ENCODE data around the gene TMEM167A. TPM values are rescaled to one million over a fixed set of nuclear protein-coding genes. Genes with fewer than 3 reads are reported as not detected.

TMEM167A gene
- 10 to 100 TPM; 93.6 to 96.6 TPM for total RNA-seq
- polyA plus RNA-seq = 61.6 TPM

GRCh38 chr5:83076742-83077661 lies at the start of gene TMEM167A, which contains the start of gene XRCC4:
TSS of gene TMEM167A (minus strand) at chr5:83077394. CDS start at chr5:83077323, 71 bp downstream.
TSS of gene XRCC4 (plus strand) at chr5:83077547. CDS start at chr5:83104920, 27,373 bp downstream.
- Mint-ChIP-seq H3K4me1 (peaks cover 54 to 69% (median 63%) of the 10 kb centered on the region in 3 donors), H3K27me3 (no peaks in the 10 kb centered on the region)
- POLR2A ChIA-PET = interaction anchor here (0.8 kb wide), 1 partner anchor 15 kb away, joined by 3 read pairs; no protein-coding TSS in a partner anchor

GRCh38 chr5:83126501-83126900 lies 49.3 kb upstream of the TMEM167A start:
- POLR2A ChIA-PET = no interaction called here
- peaks cover 5 to 45% (median 12%) of the 10 kb centered on the region in 3 donors for H3K36me3 Mint-ChIP-seq

More at GRCh38 chr5:83076742-83077661, at the start of gene TMEM167A, which contains the start of gene XRCC4:
- Mint-ChIP-seq H3K9me3 (no peaks in the 10 kb centered on the region), H3K27ac (peak within 1 kb of the TSS; percentile 94 to 99 (median 98)), H3K4me3 (peak within 1 kb of the TSS; percentile 96 to 99 (median 98)), H3K36me3 (peaks cover 4 to 34% (median 15%) of the 10 kb centered on the region in 3 donors)
- H3K4me1 ChIP-seq (ENCODE audit: insufficient read depth, low read length) = peaks cover 22% of the 10 kb centered on the region
- H3K27me3 ChIP-seq (ENCODE audit: insufficient read depth, low read length, poor library complexity, severe bottlenecking) = no peaks in the 10 kb centered on the region
- CTCF ChIA-PET = interaction anchor here (1.8 kb wide), 1 partner anchor 18 kb away, joined by 4 read pairs; no protein-coding TSS in a partner anchor
- peak; percentile 86 to 97 (median 93) for DNase-seq
- H3K36me3 ChIP-seq (ENCODE audit: insufficient read depth, low read length) = peaks cover 7% of the 10 kb centered on the region
- H3K9me3 ChIP-seq (ENCODE audit: low read length) = no peaks in the 10 kb centered on the region
- H3K27ac ChIP-seq (ENCODE audit: low read depth, low read length) = peak within 1 kb of the TSS; percentile 92
- peak within 1 kb of the TSS; percentile 89 for H3K4me3 ChIP-seq (ENCODE audit: low read length)

GRCh38 chr5:83125560-83125959 lies 48.4 kb upstream of the TMEM167A start:
- no peaks in the 10 kb centered on the region for H3K4me1 ChIP-seq (ENCODE audit: insufficient read depth, low read length)
- CTCF ChIA-PET = no interaction called here
- H3K9me3 ChIP-seq (ENCODE audit: low read length) = no peaks in the 10 kb centered on the region
- no peak overlapping the region for H3K4me3 ChIP-seq (ENCODE audit: low read length)
- no peak overlapping the region for H3K27ac Mint-ChIP-seq
- no peak overlapping the region for H3K4me3 Mint-ChIP-seq
- H3K27me3 ChIP-seq (ENCODE audit: insufficient read depth, low read length, poor library complexity, severe bottlenecking) = no peaks in the 10 kb centered on the region
- H3K27me3 Mint-ChIP-seq = no peaks in the 10 kb centered on the region
- H3K4me1 Mint-ChIP-seq = no peaks in the 10 kb centered on the region
- H3K36me3 ChIP-seq (ENCODE audit: insufficient read depth, low read length) = no peaks in the 10 kb centered on the region
- H3K27ac ChIP-seq (ENCODE audit: low read depth, low read length) = no peak overlapping the region
- POLR2A ChIA-PET = no interaction called here
- H3K9me3 Mint-ChIP-seq = peaks cover 0 to 9% (median 8%) of the 10 kb centered on the region in 5 donors
- DNase-seq = no peak
- H3K36me3 Mint-ChIP-seq = peaks cover 5 to 40% (median 10%) of the 10 kb centered on the region in 3 donors

More at GRCh38 chr5:83126501-83126900, 49.3 kb upstream of the TMEM167A start:
- Histone ChIP-seq H3K27ac (ENCODE audit: low read depth, low read length) (no peak overlapping the region), H3K4me1 (ENCODE audit: insufficient read depth, low read length) (no peaks in the 10 kb centered on the region), H3K36me3 (ENCODE audit: insufficient read depth, low read length) (no peaks in the 10 kb centered on the region), H3K4me3 (ENCODE audit: low read length) (no peak overlapping the region), H3K27me3 (ENCODE audit: insufficient read depth, low read length, poor library complexity, severe bottlenecking) (no peaks in the 10 kb centered on the region), H3K9me3 (ENCODE audit: low read length) (no peaks in the 10 kb centered on the region)
- CTCF ChIA-PET = no interaction called here
- Mint-ChIP-seq H3K27ac (no peak overlapping the region), H3K27me3 (no peaks in the 10 kb centered on the region), H3K4me3 (no peak overlapping the region), H3K9me3 (peaks cover 0 to 16% (median 8%) of the 10 kb centered on the region in 5 donors), H3K4me1 (no peaks in the 10 kb centered on the region)
- DNase-seq = no peak

GRCh38 chr5:83124593-83124992 lies 47.4 kb upstream of the TMEM167A start:
- H3K36me3 Mint-ChIP-seq = peaks cover 7 to 35% (median 10%) of the 10 kb centered on the region in 3 donors
- no peaks in the 10 kb centered on the region for H3K27me3 Mint-ChIP-seq
- H3K9me3 ChIP-seq (ENCODE audit: low read length) = no peaks in the 10 kb centered on the region
- no peaks in the 10 kb centered on the region for H3K4me1 Mint-ChIP-seq
- POLR2A ChIA-PET = no interaction called here
- no peak overlapping the region for H3K27ac ChIP-seq (ENCODE audit: low read depth, low read length)
- no peak overlapping the region for H3K27ac Mint-ChIP-seq
- H3K27me3 ChIP-seq (ENCODE audit: insufficient read depth, low read length, poor library complexity, severe bottlenecking) = no peaks in the 10 kb centered on the region
- CTCF ChIA-PET = no interaction called here
- no peak overlapping the region for H3K4me3 ChIP-seq (ENCODE audit: low read length)
- H3K4me1 ChIP-seq (ENCODE audit: insufficient read depth, low read length) = no peaks in the 10 kb centered on the region
- no peaks in the 10 kb centered on the region for H3K36me3 ChIP-seq (ENCODE audit: insufficient read depth, low read length)
- H3K9me3 Mint-ChIP-seq = peaks cover 0 to 6% (median 2%) of the 10 kb centered on the region in 5 donors
- no peak overlapping the region for H3K4me3 Mint-ChIP-seq
- DNase-seq = no peak

- Histone ChIP-seq H3K27me3 (ENCODE audit: insufficient read depth, low read length, poor library complexity, severe bottlenecking) (no peaks in the 10 kb centered on the region), H3K27ac (ENCODE audit: low read depth, low read length) (no peak overlapping the region), H3K9me3 (ENCODE audit: low read length) (peaks cover 5% of the 10 kb centered on the region), H3K4me1 (ENCODE audit: insufficient read depth, low read length) (no peaks in the 10 kb centered on the region), H3K4me3 (ENCODE audit: low read length) (no peak overlapping the region), H3K36me3 (ENCODE audit: insufficient read depth, low read length) (no peaks in the 10 kb centered on the region)
- Mint-ChIP-seq H3K9me3 (peaks cover 0 to 5% (median 3%) of the 10 kb centered on the region in 5 donors), H3K4me1 (no peaks in the 10 kb centered on the region), H3K27ac (no peak overlapping the region), H3K27me3 (no peaks in the 10 kb centered on the region), H3K36me3 (peaks cover 15 to 39% (median 24%) of the 10 kb centered on the region in 3 donors), H3K4me3 (no peak overlapping the region)
- ChIA-PET POLR2A (no interaction called here), CTCF (no interaction called here)
- DNase-seq = no peak
Observed at GRCh38 chr5:83118976-83119375, 41.8 kb upstream of the TMEM167A start.

- H3K27me3 ChIP-seq (ENCODE audit: insufficient read depth, low read length, poor library complexity, severe bottlenecking) = no peaks in the 10 kb centered on the region
- DNase-seq = no peak
- peaks cover 15 to 37% (median 27%) of the 10 kb centered on the region in 3 donors for H3K36me3 Mint-ChIP-seq
- H3K27me3 Mint-ChIP-seq = no peaks in the 10 kb centered on the region
- no peak overlapping the region for H3K27ac ChIP-seq (ENCODE audit: low read depth, low read length)
- peaks cover 5% of the 10 kb centered on the region for H3K9me3 ChIP-seq (ENCODE audit: low read length)
- ChIA-PET POLR2A (no interaction called here), CTCF (no interaction called here)
- no peak overlapping the region for H3K4me3 Mint-ChIP-seq
- H3K4me1 Mint-ChIP-seq = no peaks in the 10 kb centered on the region
- no peak overlapping the region for H3K4me3 ChIP-seq (ENCODE audit: low read length)
- H3K27ac Mint-ChIP-seq = no peak overlapping the region
- H3K9me3 Mint-ChIP-seq = peaks cover 0 to 5% (median 3%) of the 10 kb centered on the region in 5 donors
- no peaks in the 10 kb centered on the region for H3K36me3 ChIP-seq (ENCODE audit: insufficient read depth, low read length)
- H3K4me1 ChIP-seq (ENCODE audit: insufficient read depth, low read length) = no peaks in the 10 kb centered on the region
Observed at GRCh38 chr5:83118471-83118870, 41.3 kb upstream of the TMEM167A start.

GRCh38 chr5:83115816-83116215 lies 38.6 kb upstream of the TMEM167A start:
- no peak overlapping the region for H3K4me3 Mint-ChIP-seq

GRCh38 chr5:83109380-83109779 lies 32.2 kb upstream of the TMEM167A start:
- no peaks in the 10 kb centered on the region for H3K9me3 ChIP-seq (ENCODE audit: low read length)
- peak overlapping the region in 1 of 8 donors; percentile 51 for H3K27ac Mint-ChIP-seq
- ChIA-PET POLR2A (no interaction called here), CTCF (no interaction called here)
- H3K4me1 ChIP-seq (ENCODE audit: insufficient read depth, low read length) = no peaks in the 10 kb centered on the region
- peaks cover 16 to 26% (median 23%) of the 10 kb centered on the region in 3 donors for H3K36me3 Mint-ChIP-seq
- H3K4me1 Mint-ChIP-seq = peaks cover 7 to 12% (median 7%) of the 10 kb centered on the region in 3 donors
- H3K27me3 Mint-ChIP-seq = no peaks in the 10 kb centered on the region
- H3K9me3 Mint-ChIP-seq = peaks cover 0 to 11% (median 8%) of the 10 kb centered on the region in 5 donors
- H3K4me3 ChIP-seq (ENCODE audit: low read length) = no peak overlapping the region
- no peaks in the 10 kb centered on the region for H3K36me3 ChIP-seq (ENCODE audit: insufficient read depth, low read length)
- no peak overlapping the region for H3K4me3 Mint-ChIP-seq
- no peak overlapping the region for H3K27ac ChIP-seq (ENCODE audit: low read depth, low read length)
- no peaks in the 10 kb centered on the region for H3K27me3 ChIP-seq (ENCODE audit: insufficient read depth, low read length, poor library complexity, severe bottlenecking)
- no peak for DNase-seq

More at GRCh38 chr5:83115816-83116215, 38.6 kb upstream of the TMEM167A start:
- ChIA-PET POLR2A (no interaction called here), CTCF (no interaction called here)
- Histone ChIP-seq H3K27me3 (ENCODE audit: insufficient read depth, low read length, poor library complexity, severe bottlenecking) (no peaks in the 10 kb centered on the region), H3K4me3 (ENCODE audit: low read length) (no peak overlapping the region), H3K9me3 (ENCODE audit: low read length) (peaks cover 5% of the 10 kb centered on the region), H3K36me3 (ENCODE audit: insufficient read depth, low read length) (no peaks in the 10 kb centered on the region), H3K27ac (ENCODE audit: low read depth, low read length) (no peak overlapping the region), H3K4me1 (ENCODE audit: insufficient read depth, low read length) (no peaks in the 10 kb centered on the region)
- DNase-seq = no peak
- Mint-ChIP-seq H3K36me3 (peaks cover 24 to 51% (median 41%) of the 10 kb centered on the region in 3 donors), H3K27me3 (no peaks in the 10 kb centered on the region), H3K27ac (no peak overlapping the region), H3K9me3 (peaks cover 3 to 14% (median 10%) of the 10 kb centered on the region in 5 donors), H3K4me1 (no peaks in the 10 kb centered on the region)
